Coronary artery (tissue), 2 donors: ENCODE measurements around the gene SKP1.

Source experiments
- DNase-seq: peaks from one replicate; pipeline ENCODE4 v3.0.0-alpha.2; 2017; ENCODE audit warnings: low spot score
- H3K27ac ChIP-seq, 2 donors: fragments of 200-600 bp; sonication (generic); one replicate each; pipeline ENCODE4 v1.5.1; 2016 to 2019
- H3K4me3 ChIP-seq: fragments of 200-600 bp; sonication (generic); 2 replicates; pipeline ENCODE4 v1.5.1; 2016; ENCODE audit warnings: mild to moderate bottlenecking, moderate library complexity
- TF ChIP-seq, protein P1 (sequence below): fragments of 200-600 bp; sonication (generic); IDR thresholded peaks from one replicate; pipeline ENCODE4 v1.5.1; 2019; ENCODE audit warnings: antibody characterized with exemption

SKP1 gene

DNA sequence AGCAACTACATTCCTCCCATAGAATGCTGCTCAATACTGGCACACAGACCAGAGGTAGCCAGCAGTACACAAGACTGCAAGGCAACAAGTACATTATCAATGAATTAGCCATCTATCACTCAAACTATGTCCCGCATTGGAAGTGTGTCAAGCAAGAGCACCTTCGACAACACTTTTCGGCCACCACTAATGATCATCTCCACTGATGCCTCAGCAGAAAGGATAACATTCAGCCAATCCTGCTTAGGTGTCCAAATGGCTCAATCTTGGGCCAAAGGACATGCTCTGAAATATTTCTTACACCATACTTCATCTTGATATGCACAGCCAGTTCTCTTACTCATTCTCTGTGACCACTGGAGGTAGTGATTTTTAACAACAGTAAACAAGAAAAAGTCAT is 25.0 kb downstream of the SKP1 start:
- TF ChIP-seq, protein P1, sequence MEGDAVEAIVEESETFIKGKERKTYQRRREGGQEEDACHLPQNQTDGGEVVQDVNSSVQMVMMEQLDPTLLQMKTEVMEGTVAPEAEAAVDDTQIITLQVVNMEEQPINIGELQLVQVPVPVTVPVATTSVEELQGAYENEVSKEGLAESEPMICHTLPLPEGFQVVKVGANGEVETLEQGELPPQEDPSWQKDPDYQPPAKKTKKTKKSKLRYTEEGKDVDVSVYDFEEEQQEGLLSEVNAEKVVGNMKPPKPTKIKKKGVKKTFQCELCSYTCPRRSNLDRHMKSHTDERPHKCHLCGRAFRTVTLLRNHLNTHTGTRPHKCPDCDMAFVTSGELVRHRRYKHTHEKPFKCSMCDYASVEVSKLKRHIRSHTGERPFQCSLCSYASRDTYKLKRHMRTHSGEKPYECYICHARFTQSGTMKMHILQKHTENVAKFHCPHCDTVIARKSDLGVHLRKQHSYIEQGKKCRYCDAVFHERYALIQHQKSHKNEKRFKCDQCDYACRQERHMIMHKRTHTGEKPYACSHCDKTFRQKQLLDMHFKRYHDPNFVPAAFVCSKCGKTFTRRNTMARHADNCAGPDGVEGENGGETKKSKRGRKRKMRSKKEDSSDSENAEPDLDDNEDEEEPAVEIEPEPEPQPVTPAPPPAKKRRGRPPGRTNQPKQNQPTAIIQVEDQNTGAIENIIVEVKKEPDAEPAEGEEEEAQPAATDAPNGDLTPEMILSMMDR = no peak
- Histone ChIP-seq H3K4me3 (no peak overlapping the region), H3K27ac (no peak overlapping the region)
- no peak for DNase-seq

DNA sequence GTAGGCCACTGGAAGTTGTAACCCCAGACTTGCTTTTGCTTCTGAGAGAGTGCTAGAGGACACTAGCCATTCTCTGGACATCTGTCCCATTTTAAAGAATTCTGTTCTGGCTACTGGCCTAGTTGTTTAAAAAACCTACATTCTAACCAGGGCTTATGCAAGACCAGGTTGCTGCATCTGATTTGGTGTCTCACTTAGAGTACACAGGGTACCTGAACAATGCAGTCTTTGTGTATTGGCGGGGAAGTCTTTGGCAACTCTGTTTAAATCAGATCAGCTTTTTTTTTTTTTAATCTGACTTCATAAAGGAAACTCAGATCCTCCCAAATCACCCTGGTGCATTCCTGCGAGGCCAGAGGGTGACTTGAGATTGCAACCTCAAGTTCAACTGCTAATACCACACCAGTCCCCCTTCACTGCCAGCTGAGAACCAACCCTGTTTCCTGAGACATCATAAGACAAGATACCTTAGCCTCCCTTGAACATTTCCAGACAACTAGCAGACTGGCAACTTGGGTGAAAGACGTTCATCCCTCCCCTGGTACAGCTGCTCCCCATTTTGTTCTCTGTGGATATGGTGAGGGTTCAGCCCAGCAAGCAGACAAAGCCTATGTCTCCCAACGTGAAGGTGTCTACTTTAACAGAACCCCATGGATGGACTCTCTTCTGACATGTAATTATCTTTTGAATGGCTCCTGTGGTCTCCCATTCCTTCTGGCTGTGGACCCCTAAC is 27.0 kb downstream of the SKP1 start:
- TF ChIP-seq, protein P1 = no peak
- no peak for DNase-seq
- H3K4me3 ChIP-seq = no peak overlapping the region
- no peak overlapping the region for H3K27ac ChIP-seq

DNA sequence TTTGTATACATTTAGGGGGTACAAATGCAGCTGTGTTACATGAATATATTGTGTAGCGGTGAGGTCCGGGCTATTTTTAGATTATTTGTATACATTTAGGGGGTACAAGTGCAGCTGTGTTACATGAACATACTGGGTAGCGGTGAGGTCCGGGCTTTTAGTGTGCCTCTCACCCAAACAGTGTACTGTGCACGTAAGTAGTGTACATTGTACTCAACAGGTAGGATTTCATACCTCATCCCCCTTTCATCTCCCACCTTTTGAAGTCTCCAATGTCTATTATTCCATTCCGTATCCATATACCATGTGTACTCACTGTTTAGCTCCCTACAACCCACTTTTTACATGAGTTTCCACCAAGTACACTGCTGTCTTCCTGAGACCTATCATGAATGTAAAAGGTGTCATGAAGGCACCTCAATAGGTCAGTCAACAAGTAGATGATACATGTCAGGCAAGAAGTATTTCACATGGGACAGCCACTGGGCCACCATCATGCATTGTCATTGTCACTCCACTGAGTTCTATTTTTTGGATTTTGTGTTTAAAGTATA is 27.7 kb downstream of the SKP1 start:
- H3K4me3 ChIP-seq = no peak overlapping the region
- TF ChIP-seq, protein P1 = no peak
- no peak overlapping the region for H3K27ac ChIP-seq
- no peak for DNase-seq

DNA sequence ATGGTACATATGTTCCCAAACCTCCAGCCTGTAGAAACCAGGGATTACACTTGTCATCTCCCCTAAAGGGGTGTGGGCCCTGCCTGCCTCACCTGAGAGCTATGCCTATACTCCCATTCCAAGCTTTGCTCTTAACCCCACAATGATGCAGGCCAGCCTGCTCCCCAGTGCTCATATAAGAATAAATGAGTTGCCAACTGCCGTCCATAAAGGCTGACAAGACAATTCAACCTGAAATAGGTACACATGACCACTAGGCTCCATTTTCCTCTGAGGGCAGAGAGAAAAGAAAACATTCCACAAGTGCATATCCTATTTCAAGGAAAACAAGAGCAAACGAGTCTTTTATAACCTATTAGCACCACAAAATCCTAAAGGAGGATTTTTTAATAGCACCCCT is 28.4 kb downstream of the SKP1 start:
- no peak overlapping the region for H3K27ac ChIP-seq
- H3K4me3 ChIP-seq = no peak overlapping the region
- DNase-seq = no peak
- TF ChIP-seq, protein P1 = no peak

DNA sequence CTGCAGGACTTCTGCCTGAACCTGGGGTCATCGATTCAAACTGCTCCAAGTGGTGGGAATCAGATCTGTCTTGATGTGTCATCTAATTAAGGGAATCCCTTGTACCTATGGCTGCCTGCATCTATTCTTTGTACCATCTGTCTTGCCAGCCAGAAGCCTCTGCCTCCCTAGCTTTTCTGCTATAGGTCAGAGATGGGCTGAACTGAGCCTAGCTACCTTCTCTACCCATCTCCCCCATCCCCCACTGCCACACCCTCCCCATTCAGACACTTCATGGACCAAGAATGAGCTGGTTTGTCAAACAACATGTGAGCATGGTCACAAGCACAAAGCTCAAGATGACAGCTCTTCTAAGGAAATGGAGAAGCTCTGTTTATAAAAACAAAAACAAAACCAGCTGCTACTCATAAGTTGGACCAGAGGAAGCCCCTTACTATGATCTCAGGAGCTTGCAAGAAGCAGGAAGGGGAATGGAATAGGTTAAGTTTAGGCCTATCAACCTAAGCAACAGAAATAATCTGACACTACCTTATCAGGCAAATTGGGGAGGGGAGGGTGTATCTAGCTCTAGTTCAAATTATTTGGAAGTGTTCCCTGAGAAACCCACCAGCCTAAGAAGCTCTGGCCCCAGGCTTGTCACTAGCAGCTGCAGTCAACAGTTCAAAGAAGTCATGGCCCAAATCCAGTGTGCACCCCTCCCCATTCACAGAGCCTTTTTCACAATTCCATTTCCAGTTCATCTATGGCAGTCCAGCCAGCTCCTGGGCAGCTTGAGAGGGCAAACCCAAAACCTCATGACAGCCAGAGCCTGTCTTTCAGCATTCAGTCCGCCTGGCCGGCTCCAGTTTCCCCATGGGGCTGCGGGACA is 29.9 kb downstream of the SKP1 start:
- TF ChIP-seq, protein P1 = no peak
- DNase-seq = no peak
- Histone ChIP-seq H3K4me3 (no peak overlapping the region), H3K27ac (no peak overlapping the region)

DNA sequence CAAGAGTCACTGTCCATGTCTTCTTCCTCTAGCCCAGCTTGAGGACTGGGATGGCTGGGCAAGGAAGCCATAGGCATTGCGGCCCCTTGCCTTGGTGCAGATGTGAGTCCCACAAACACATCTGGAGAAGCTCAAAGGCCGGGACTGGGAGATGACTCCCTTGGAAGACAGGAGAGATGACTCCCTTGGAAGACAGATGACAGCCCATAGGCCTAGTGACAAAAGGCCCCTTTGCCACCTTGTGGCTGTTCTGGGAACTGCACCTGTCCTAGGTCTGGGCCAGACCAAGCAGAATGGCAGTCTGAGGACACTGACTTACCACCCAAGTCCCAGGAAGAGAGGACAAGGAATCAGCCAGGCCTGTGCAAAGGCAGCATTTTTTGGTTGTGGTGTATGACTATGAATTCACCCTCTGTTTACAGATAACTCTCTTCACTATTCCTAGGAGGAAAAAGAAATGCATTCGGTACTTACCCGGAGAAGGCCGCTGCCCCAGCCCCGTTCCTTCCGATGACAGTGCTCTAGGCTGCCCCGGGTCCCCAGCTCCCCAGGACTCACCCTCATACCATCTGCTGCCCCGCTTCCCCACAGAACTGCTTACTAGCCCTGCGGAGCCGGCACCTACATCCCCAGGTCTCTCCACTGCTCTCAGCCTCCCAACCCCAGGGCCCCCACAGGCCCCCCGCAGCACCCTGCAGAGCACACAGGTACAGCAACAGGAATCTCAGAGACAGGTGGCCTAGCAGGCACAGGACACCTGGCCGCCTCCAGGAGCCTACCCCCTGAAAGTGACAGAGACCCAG is 30.8 kb downstream of the SKP1 start:
- no peak overlapping the region for H3K27ac ChIP-seq
- TF ChIP-seq, protein P1 = peak; percentile 91
- H3K4me3 ChIP-seq = no peak overlapping the region
- no peak for DNase-seq
